Esophagus squamous epithelium (tissue), 5 donors: ENCODE measurements around the gene PUS10. TPM values are rescaled to one million over a fixed set of nuclear protein-coding genes. Genes with fewer than 3 reads are reported as not detected.
"Not testable (repeated sequence)": the region's sequence is repeated elsewhere in the genome, so short reads cannot be mapped to it uniquely, and the experiment has no call there.

Experiments used
- DNase-seq: peaks from one replicate; lab custom pipeline; 2025; lab: John Stamatoyannopoulos, UW
- H3K27ac ChIP-seq, 4 donors: fragments of 200-600 bp; sonication (generic); one replicate each; pipeline ENCODE4 v1.5.1; 2016 to 2019; ENCODE audit warnings: mild to moderate bottlenecking in 1 of 4
- H3K27me3 ChIP-seq, 4 donors: fragments of 200-600 bp; sonication (generic); 1 replicate in 3 of 4; 2 replicates in 1 of 4; pipeline versions ENCODE4 v1.5.1 to v1.6.0; 2017 to 2021; ENCODE audit warnings: antibody characterized with exemption in 1 of 4
- H3K36me3 ChIP-seq, 3 donors: fragments of 200-600 bp; sonication (generic); one replicate each; pipeline ENCODE4 v1.5.1; 2016 to 2019
- H3K4me1 ChIP-seq, 3 donors: fragments of 200-600 bp; sonication (generic); one replicate each; pipeline ENCODE4 v1.5.1; 2017 to 2019
- H3K4me3 ChIP-seq, 4 donors: fragments of 200-600 bp; sonication (generic); 1 replicate in 3 of 4; 2 replicates in 1 of 4; pipeline ENCODE4 v1.5.1; 2016 to 2019; ENCODE audit warnings: mild to moderate bottlenecking in 2 of 4, moderate library complexity in 1 of 4
- H3K9me3 ChIP-seq, 3 donors: fragments of 200-600 bp; sonication (generic); one replicate each; pipeline ENCODE4 v1.5.1; 2016 to 2019
- CTCF ChIP-seq, 6 experiments: fragments of 450-650 bp in 4 of 6; fragments of 200-600 bp in 2 of 6; sonication (generic) in 2 of 6; IDR thresholded peaks; one replicate each; pipeline ENCODE4 v1.5.1; 2016 to 2019; ENCODE audit warnings: antibody characterized with exemption in 6 of 6, mild to moderate bottlenecking in 4 of 6, moderate library complexity in 4 of 6
- POLR2A ChIP-seq, 4 donors: fragments of 450-650 bp; IDR thresholded peaks; one replicate each; pipeline ENCODE4 v1.6.1; 2017; ENCODE audit warnings: antibody characterized with exemption in 4 of 4, mild to moderate bottlenecking in 4 of 4, moderate library complexity in 3 of 4
- WGBS, 2 donors: methylation state at CpG; one replicate each; pipeline ENCODE4 v1.1.5; 2018; 5-methylcytosine and 5-hydroxymethylcytosine counted together
- intact Hi-C: fragments of 100-400 bp; cut with DNase I; formaldehyde crosslinking; loops from one replicate; pipeline ENCODE4 v1.15.0; 2022
- total RNA-seq, 4 donors: library from RNA; depleted of rRNA; stranded (reverse); fragments of >200 nt; gene quantifications; one replicate each; pipeline ENCODE4 v1.1.0, GENCODE V29; 2016
- donor health status: DM: yes; HTN: yes; CAD: no.

Gene PUS10
- total RNA-seq, 4 donors from 2014 or later = 3.7 to 9.1 (median 5.4) TPM

DNA sequence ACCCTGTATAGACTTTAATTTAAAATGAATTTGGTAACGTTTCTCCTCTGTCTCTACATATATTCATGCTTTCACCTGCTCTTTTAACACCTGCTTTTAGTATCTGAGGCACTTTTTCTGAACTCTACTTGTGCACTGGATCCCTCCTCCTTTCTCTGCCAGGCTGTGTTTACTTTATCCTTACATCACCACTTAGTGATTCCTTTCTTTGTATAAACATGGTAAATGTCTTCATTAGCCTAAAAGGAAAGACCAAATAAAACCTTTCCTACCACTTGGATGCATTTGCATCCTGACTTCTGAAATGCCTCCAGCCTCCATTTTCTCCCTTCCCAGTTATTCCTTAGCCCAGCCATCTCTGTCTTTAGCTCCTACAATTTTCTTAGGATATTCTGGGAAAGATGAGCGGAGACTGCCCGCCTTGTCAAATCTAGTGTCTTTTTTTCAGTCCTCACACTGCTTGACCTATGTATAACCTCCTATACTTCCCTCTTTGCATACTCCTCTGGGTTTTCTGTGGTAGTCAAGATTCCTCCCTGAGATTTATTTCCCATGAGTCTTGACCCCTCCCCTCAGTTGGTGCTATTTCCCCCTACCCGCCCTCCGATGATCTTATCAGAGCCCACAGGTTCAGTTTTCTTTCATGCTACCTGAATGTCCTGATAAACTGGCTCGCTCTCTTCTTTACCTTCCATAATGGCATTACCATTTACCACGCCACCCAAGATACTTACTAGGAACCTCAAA lies 91.9 kb downstream of the PUS10 start:
- WGBS, 2 donors = 82 to 89% methylated on average over 7 of the region's 7 CpGs
- intact Hi-C loops = no loop called here

GRCh38 chr2:60907329-60907728 lies 110.7 kb downstream of the PUS10 start:
- H3K4me1 ChIP-seq = no peaks in the 10 kb centered on the region
- H3K27ac ChIP-seq = no peak overlapping the region
- H3K4me3 ChIP-seq = no peak overlapping the region
- no peaks in the 10 kb centered on the region for H3K27me3 ChIP-seq
- WGBS, 2 donors = 76 to 86% methylated on average over 8 of the region's 8 CpGs
- intact Hi-C loops = no loop called here
- H3K36me3 ChIP-seq = peaks cover 0 to 65% (median 5%) of the 10 kb centered on the region in 3 donors
- DNase-seq = no peak
- TF ChIP-seq POLR2A (IDR thresholded peaks at IDR 0.05) (no peak), CTCF (IDR thresholded peaks at IDR 0.05) (no peak)
- H3K9me3 ChIP-seq = no peaks in the 10 kb centered on the region

More for the DNA sequence above, 91.9 kb downstream of the PUS10 start:
- no peaks in the 10 kb centered on the region for H3K9me3 ChIP-seq
- no peak overlapping the region for H3K4me3 ChIP-seq
- H3K27me3 ChIP-seq = no peaks in the 10 kb centered on the region
- no peak for DNase-seq
- H3K36me3 ChIP-seq = peaks cover 4 to 62% (median 4%) of the 10 kb centered on the region in 3 donors
- peak overlapping the region in 2 of 4 donors; percentile 59 to 65 for H3K27ac ChIP-seq
- H3K4me1 ChIP-seq = peaks cover 0 to 10% (median 0%) of the 10 kb centered on the region in 3 donors
- no peak for TF ChIP-seq POLR2A (IDR thresholded peaks at IDR 0.05)
- no peak for TF ChIP-seq CTCF (IDR thresholded peaks at IDR 0.05)

DNA sequence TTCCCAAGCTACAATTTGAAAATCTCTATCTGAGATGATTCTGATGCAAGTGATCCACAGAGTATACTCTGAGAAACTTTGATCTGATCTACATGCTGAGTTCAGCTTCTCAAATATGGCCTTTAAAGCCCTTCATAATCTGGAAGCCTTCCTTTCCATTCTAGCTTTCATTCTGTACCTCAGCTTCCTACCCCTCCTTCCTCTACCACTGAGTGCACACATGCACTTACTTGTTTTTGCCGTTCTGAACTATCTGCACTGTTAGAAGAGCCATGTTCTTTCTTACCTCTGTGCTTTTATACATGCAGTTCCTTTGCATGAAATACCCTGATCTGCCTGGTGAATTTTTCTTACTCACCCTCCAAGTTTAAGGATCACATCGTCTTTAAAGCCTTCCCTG lies 111.7 kb downstream of the PUS10 start:
- TF ChIP-seq CTCF (IDR thresholded peaks at IDR 0.05) (no peak), POLR2A (IDR thresholded peaks at IDR 0.05) (no peak)
- no peaks in the 10 kb centered on the region for H3K9me3 ChIP-seq

GRCh38 chr2:60905867-60906266 lies 112.2 kb downstream of the PUS10 start:
- H3K9me3 ChIP-seq, H3K4me1 ChIP-seq, intact Hi-C loops, H3K27ac ChIP-seq, DNase-seq, H3K4me3 ChIP-seq, H3K27me3 ChIP-seq: not testable (repeated sequence)
- peaks cover 0 to 80% (median 5%) of the 10 kb centered on the region in 3 donors for H3K36me3 ChIP-seq
- WGBS, 2 donors = 85 to 88% methylated on average over 5 of the region's 5 CpGs

More for the DNA sequence above, 111.7 kb downstream of the PUS10 start:
- no peak for DNase-seq
- Histone ChIP-seq H3K4me1 (no peaks in the 10 kb centered on the region), H3K27ac (no peak overlapping the region), H3K36me3 (peaks cover 0 to 74% (median 5%) of the 10 kb centered on the region in 3 donors), H3K27me3 (no peaks in the 10 kb centered on the region), H3K4me3 (no peak overlapping the region)
- WGBS, 2 donors = 63 to 85% methylated on average over 2 of the region's 2 CpGs
- intact Hi-C loops = no loop called here

DNA sequence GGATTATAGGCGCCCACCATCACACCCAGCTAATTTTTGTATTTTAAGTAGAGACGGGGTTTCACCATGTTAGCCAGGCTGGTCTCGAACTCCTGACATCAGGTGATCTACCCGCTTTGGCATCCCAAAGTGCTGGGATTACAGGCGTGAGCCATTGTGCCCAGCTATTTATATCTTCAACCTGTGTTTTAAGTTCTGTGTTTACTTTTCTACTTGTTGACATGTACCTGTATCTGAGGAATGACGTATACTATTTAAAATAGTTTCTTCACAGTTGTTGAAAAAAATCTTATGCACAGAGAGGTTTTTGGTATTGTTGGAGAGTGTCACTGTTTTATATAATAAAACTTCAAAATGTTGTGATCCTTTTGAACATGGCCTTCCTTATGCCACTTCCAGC lies 116.8 kb downstream of the PUS10 start:
- H3K4me1 ChIP-seq, DNase-seq, intact Hi-C loops, H3K27me3 ChIP-seq, H3K27ac ChIP-seq, H3K4me3 ChIP-seq, H3K9me3 ChIP-seq: not testable (repeated sequence)
- WGBS, 2 donors = 87 to 91% methylated on average over 6 of the region's 6 CpGs
- H3K36me3 ChIP-seq = peaks cover 0 to 99% (median 5%) of the 10 kb centered on the region in 3 donors

DNA sequence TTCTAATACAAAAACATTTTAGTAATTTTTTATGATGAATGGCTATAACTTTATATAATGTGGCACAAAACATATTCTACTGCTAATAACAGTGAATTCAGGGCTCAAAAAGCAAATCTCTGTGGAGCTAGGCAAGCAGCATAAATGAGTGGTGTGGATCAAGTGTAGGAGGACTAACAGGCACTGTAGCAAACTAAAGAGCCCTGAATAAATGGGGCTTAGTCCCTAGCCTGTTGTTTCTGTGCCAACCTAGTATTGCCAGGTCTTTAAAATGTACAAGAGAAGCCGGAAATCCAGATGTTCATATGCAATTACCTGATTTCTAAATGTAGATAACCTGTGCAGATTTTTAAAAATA lies 118.2 kb downstream of the PUS10 start:
- H3K4me3 ChIP-seq = no peak overlapping the region
- no peak for DNase-seq
- H3K27ac ChIP-seq = no peak overlapping the region
- H3K36me3 ChIP-seq = peaks cover 0 to 99% (median 5%) of the 10 kb centered on the region in 3 donors
- intact Hi-C loops = no loop called here
- no peaks in the 10 kb centered on the region for H3K4me1 ChIP-seq
- H3K9me3 ChIP-seq = no peaks in the 10 kb centered on the region
- WGBS, 2 donors = 66 to 70% methylated on average over 1 of the region's 1 CpG
- no peak for TF ChIP-seq CTCF (IDR thresholded peaks at IDR 0.05)
- TF ChIP-seq POLR2A (IDR thresholded peaks at IDR 0.05) = no peak
- H3K27me3 ChIP-seq = no peaks in the 10 kb centered on the region
